Caco-2 (cell line): ENCODE results near the gene TTLL7. TPM values are rescaled to one million over a fixed set of nuclear protein-coding genes. Genes with fewer than 3 reads are reported as not detected.

Experiments
- BruUV-seq: library from RNA; stranded (reverse); fragments of 400-500 nt; replicated peaks from 2 replicates; lab custom pipeline; 2021; lab: Mats Ljungman, UMichigan
- CTCF ChIA-PET: fragments of 300-600 bp; sonication (Branson Sonifier 250); formaldehyde crosslinking; loops from one replicate; lab custom pipeline; 2022; ENCODE audit warnings: antibody characterized with exemption; lab: Charles Lee
- POLR2A ChIA-PET: fragments of 300-600 bp; sonication (Branson Sonifier 250); formaldehyde crosslinking; loops from one replicate; lab custom pipeline; 2022; ENCODE audit warnings: antibody characterized with exemption; lab: Charles Lee
- DNase-seq, 2 experiments: peaks; one replicate each; pipeline versions ENCODE4 v3.0.0 to v3.0.0-alpha.2; 2020 to 2022
- H3K27me3 ChIP-seq: replicated peaks from 2 replicates; pipeline ENCODE4 v1.6.0; 2011; ENCODE audit warnings: low read length; ENCODE audit not compliant: control insufficient read depth, insufficient read depth
- H3K36me3 ChIP-seq: 2 replicates; pipeline ENCODE4 v1.5.1; 2011; ENCODE audit warnings: low read length; ENCODE audit not compliant: control insufficient read depth, insufficient read depth
- H3K4me1 ChIP-seq: fragments of 250-450 bp; sonication (Bioruptor Pico); 2 replicates; pipeline ENCODE4 v1.5.1; 2020; ENCODE audit warnings: mild to moderate bottlenecking
- H3K4me3 ChIP-seq: 2 replicates; pipeline ENCODE4 v1.5.1; 2011; ENCODE audit warnings: low read depth, mild to moderate bottlenecking, control low read depth, low read length
- H3K9me3 ChIP-seq: fragments of 250-450 bp; sonication (Bioruptor Pico); 2 replicates; pipeline ENCODE4 v1.5.1; 2020; ENCODE audit warnings: mild to moderate bottlenecking, moderate library complexity
- H3K27ac Mint-ChIP-seq: one replicate; pipeline ENCODE4 v1.8.0; 2022; ENCODE audit warnings: mixed read lengths; ENCODE audit not compliant: unreplicated experiment
- H3K27me3 Mint-ChIP-seq: one replicate; pipeline ENCODE4 v1.8.0; 2022; ENCODE audit warnings: mixed read lengths; ENCODE audit not compliant: insufficient read depth, unreplicated experiment
- H3K36me3 Mint-ChIP-seq: one replicate; pipeline ENCODE4 v1.8.0; 2022; ENCODE audit warnings: mild to moderate bottlenecking, mixed read lengths; ENCODE audit not compliant: insufficient read depth, unreplicated experiment
- H3K4me1 Mint-ChIP-seq: one replicate; pipeline ENCODE4 v1.8.0; 2022; ENCODE audit warnings: low read depth, mixed read lengths; ENCODE audit not compliant: unreplicated experiment
- H3K4me3 Mint-ChIP-seq: one replicate; pipeline ENCODE4 v1.8.0; 2022; ENCODE audit warnings: mild to moderate bottlenecking, moderate library complexity, mixed read lengths; ENCODE audit not compliant: unreplicated experiment
- H3K9me3 Mint-ChIP-seq: one replicate; pipeline ENCODE4 v1.8.0; 2022; ENCODE audit warnings: mixed read lengths; ENCODE audit not compliant: unreplicated experiment
- CTCF ChIP-seq, 2 experiments: fragments of 200-600 bp in 1 of 2; IDR thresholded peaks; 1 replicate in 1 of 2; 2 replicates in 1 of 2; pipeline versions ENCODE4 v1.5.1 to v1.8.0; 2011 to 2022; ENCODE audit warnings: antibody characterized with exemption in 1 of 2, control low read depth in 1 of 2, inconsistent platforms in 1 of 2, low read depth in 1 of 2, low read length in 1 of 2, mild to moderate bottlenecking in 1 of 2, moderate library complexity in 1 of 2; ENCODE audit not compliant: insufficient read depth in 1 of 2, severe bottlenecking in 1 of 2, unreplicated experiment in 1 of 2
- intact Hi-C: fragments of 100-400 bp; cut with micrococcal nuclease; formaldehyde crosslinking; loops from one replicate; pipeline ENCODE4 v1.10.0; 2022; ENCODE audit not compliant: unreplicated experiment
- total RNA-seq: library from RNA; stranded (reverse); gene quantifications from 2 replicates; pipeline ENCODE4 v1.2.3, GENCODE V29; 2022

Gene TTLL7
- total RNA-seq, 1 experiment from 2014 or later = 0.75 TPM

- intact Hi-C loops = no loop called here
Observed at GRCh38 chr1:84001501-84001900, 2.6 kb upstream of the TTLL7 start.

GRCh38 chr1:84000954-84001495 is 2.1 kb upstream of the TTLL7 start:
- H3K27ac Mint-ChIP-seq = no peak overlapping the region
- DNase-seq = no peak

More at GRCh38 chr1:84001501-84001900, 2.6 kb upstream of the TTLL7 start:
- Histone ChIP-seq H3K36me3 (no peaks in the 10 kb centered on the region), H3K4me3 (no peak overlapping the region), H3K27me3 (no peaks in the 10 kb centered on the region; the same call in 1 of the 2 replicates), H3K4me1 (no peaks in the 10 kb centered on the region), H3K9me3 (no peaks in the 10 kb centered on the region)
- Mint-ChIP-seq H3K4me1 (no peaks in the 10 kb centered on the region), H3K27ac (no peak overlapping the region), H3K27me3 (peaks cover 11% of the 10 kb centered on the region), H3K9me3 (no peaks in the 10 kb centered on the region), H3K4me3 (no peak overlapping the region), H3K36me3 (no peaks in the 10 kb centered on the region)
- DNase-seq = no peak
- BruUV-seq = no TSS peak
- ChIA-PET POLR2A (no interaction called here), CTCF (no interaction called here)
- TF ChIP-seq CTCF (IDR thresholded peaks at IDR 0.05; ENCODE audit: insufficient read depth in 1 of 2, low read depth in 1 of 2, low read length in 1 of 2, severe bottlenecking in 1 of 2, unreplicated experiment in 1 of 2) = no peak

GRCh38 chr1:84000196-84000885 is 1.4 kb upstream of the TTLL7 start:
- H3K9me3 Mint-ChIP-seq = no peaks in the 10 kb centered on the region
- H3K4me1 ChIP-seq = no peaks in the 10 kb centered on the region
- H3K36me3 Mint-ChIP-seq = no peaks in the 10 kb centered on the region
- no peak for TF ChIP-seq CTCF (IDR thresholded peaks at IDR 0.05; ENCODE audit: insufficient read depth in 1 of 2, low read depth in 1 of 2, low read length in 1 of 2, severe bottlenecking in 1 of 2, unreplicated experiment in 1 of 2)
- no peak overlapping the region for H3K4me3 Mint-ChIP-seq
- BruUV-seq = no TSS peak
- peaks cover 11% of the 10 kb centered on the region for H3K27me3 Mint-ChIP-seq
- ChIA-PET POLR2A (no interaction called here), CTCF (no interaction called here)
- no peak for DNase-seq
- no peak overlapping the region for H3K27ac Mint-ChIP-seq
- no peaks in the 10 kb centered on the region for H3K4me1 Mint-ChIP-seq
- H3K9me3 ChIP-seq = no peaks in the 10 kb centered on the region
- H3K27me3 ChIP-seq = no peaks in the 10 kb centered on the region; the same call in 1 of the 2 replicates
- H3K36me3 ChIP-seq = no peaks in the 10 kb centered on the region
- no peak overlapping the region for H3K4me3 ChIP-seq
- intact Hi-C loops = no loop called here

More at GRCh38 chr1:84000954-84001495, 2.1 kb upstream of the TTLL7 start:
- ChIA-PET POLR2A (no interaction called here), CTCF (no interaction called here)
- Histone ChIP-seq H3K4me1 (no peaks in the 10 kb centered on the region), H3K9me3 (no peaks in the 10 kb centered on the region), H3K27me3 (no peaks in the 10 kb centered on the region; the same call in 1 of the 2 replicates), H3K4me3 (no peak overlapping the region), H3K36me3 (no peaks in the 10 kb centered on the region)
- peaks cover 11% of the 10 kb centered on the region for H3K27me3 Mint-ChIP-seq
- H3K9me3 Mint-ChIP-seq = no peaks in the 10 kb centered on the region
- no peak for TF ChIP-seq CTCF (IDR thresholded peaks at IDR 0.05; ENCODE audit: insufficient read depth in 1 of 2, low read depth in 1 of 2, low read length in 1 of 2, severe bottlenecking in 1 of 2, unreplicated experiment in 1 of 2)
- intact Hi-C loops = no loop called here
- no peaks in the 10 kb centered on the region for H3K4me1 Mint-ChIP-seq
- no peak overlapping the region for H3K4me3 Mint-ChIP-seq
- no peaks in the 10 kb centered on the region for H3K36me3 Mint-ChIP-seq
- BruUV-seq = no TSS peak
